ENCODE data around the gene SLF2.

DNA sequence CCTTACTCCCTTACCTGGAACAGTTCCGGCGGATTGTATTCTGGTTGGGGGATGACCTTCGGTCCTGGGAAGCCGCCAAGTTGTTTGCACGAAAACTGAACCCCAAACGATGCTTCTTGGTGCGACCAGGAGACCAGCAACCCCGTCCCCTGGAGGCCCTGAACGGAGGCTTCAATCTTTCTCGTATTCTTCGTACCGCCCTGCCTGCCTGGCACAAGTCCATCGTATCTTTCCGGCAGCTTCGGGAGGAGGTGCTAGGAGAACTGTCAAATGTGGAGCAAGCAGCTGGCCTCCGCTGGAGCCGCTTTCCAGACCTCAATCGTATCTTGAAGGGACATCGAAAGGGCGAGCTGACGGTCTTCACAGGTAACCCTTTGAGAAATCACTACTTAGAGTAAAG, 76.3 kb downstream of the SLF2 start:
- TF ChIP-seq, protein P1, sequence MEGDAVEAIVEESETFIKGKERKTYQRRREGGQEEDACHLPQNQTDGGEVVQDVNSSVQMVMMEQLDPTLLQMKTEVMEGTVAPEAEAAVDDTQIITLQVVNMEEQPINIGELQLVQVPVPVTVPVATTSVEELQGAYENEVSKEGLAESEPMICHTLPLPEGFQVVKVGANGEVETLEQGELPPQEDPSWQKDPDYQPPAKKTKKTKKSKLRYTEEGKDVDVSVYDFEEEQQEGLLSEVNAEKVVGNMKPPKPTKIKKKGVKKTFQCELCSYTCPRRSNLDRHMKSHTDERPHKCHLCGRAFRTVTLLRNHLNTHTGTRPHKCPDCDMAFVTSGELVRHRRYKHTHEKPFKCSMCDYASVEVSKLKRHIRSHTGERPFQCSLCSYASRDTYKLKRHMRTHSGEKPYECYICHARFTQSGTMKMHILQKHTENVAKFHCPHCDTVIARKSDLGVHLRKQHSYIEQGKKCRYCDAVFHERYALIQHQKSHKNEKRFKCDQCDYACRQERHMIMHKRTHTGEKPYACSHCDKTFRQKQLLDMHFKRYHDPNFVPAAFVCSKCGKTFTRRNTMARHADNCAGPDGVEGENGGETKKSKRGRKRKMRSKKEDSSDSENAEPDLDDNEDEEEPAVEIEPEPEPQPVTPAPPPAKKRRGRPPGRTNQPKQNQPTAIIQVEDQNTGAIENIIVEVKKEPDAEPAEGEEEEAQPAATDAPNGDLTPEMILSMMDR (IDR thresholded peaks at IDR 0.05) = no peak
- TF ChIP-seq EP300 (IDR thresholded peaks at IDR 0.05) = no peak
- no peak for TF ChIP-seq POLR2AphosphoS5 (IDR thresholded peaks at IDR 0.05)
